Ishikawa (cell line): Measurements from ENCODE around the gene KIAA0825.

Source experiments
- CEBPB ChIP-seq: IDR thresholded peaks from 2 replicates; pipeline ENCODE4 v1.6.1; 2012
- EGR1 ChIP-seq: IDR thresholded peaks from 2 replicates; pipeline ENCODE4 v1.6.1; 2012
- EP300 ChIP-seq: IDR thresholded peaks from 2 replicates; pipeline ENCODE4 v1.6.1; 2012; ENCODE audit warnings: borderline replicate concordance
- FOXM1 ChIP-seq: IDR thresholded peaks from 2 replicates; pipeline ENCODE4 v1.6.1; 2012; ENCODE audit warnings: low read depth, borderline replicate concordance
- RAD21 ChIP-seq: IDR thresholded peaks from 2 replicates; pipeline ENCODE4 v1.6.1; 2012; ENCODE audit warnings: low read depth
- TEAD4 ChIP-seq: IDR thresholded peaks from 2 replicates; pipeline ENCODE4 v1.6.1; 2012

DNA sequence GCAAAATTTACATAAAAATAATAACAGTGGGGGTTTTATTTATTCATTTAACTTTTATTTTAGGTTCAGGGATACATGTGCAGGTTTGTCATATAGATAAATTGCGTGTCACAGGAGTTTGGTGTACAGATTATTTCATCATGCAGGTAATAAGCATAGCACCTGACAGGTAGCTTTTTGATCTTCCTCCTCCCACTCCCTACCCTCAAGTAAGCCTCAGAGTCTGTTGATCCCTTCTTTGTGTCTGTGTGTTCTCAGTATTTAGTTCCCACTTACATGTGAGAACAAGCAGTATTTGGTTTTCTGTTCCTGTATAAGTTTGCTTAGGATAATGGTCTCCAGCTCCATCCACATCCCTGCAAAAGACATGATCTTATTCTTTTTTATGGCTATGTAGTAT lies 240.3 kb downstream of the KIAA0825 start:
- no peak for TF ChIP-seq TEAD4
- TF ChIP-seq EP300 = no peak
- TF ChIP-seq FOXM1 = no peak
- no peak for TF ChIP-seq RAD21
- TF ChIP-seq CEBPB = no peak
- no peak for TF ChIP-seq EGR1
